Right renal pelvis (tissue), 4 donors: ENCODE measurements around the gene CLSTN2. TPM values are rescaled to one million over a fixed set of nuclear protein-coding genes. Genes with fewer than 3 reads are reported as not detected.
A peak's percentile ranks its signal among the peaks of the same experiment; 100 is the strongest.

Experiments used
- DNase-seq, 4 donors: peaks; one replicate each; pipeline ENCODE4 v3.0.0-alpha.2; 2013; ENCODE audit warnings: low read depth in 4 of 4, low spot score in 3 of 4, missing footprints in 1 of 4
- polyA plus RNA-seq, 4 donors: library from polyadenylated mRNA; unstranded; fragments of 120-200 nt; gene quantifications; one replicate each; pipeline ENCODE4 v1.2.1, GENCODE V29; 2013; ENCODE audit not compliant: insufficient read length in 4 of 4

The CLSTN2 gene
- polyA plus RNA-seq, 4 donors, result 1.5 to 2.0 (median 1.9) TPM

- DNase-seq, result peak in 1 of 4 donors; percentile 10
Observed at GRCh38 chr3:140258222-140258724, 323.3 kb downstream of the CLSTN2 start.

- no peak for DNase-seq
Observed at GRCh38 chr3:140265302-140265701, 330.3 kb downstream of the CLSTN2 start.

GRCh38 chr3:140268103-140268502 is 333.1 kb downstream of the CLSTN2 start:
- DNase-seq, result no peak

DNA sequence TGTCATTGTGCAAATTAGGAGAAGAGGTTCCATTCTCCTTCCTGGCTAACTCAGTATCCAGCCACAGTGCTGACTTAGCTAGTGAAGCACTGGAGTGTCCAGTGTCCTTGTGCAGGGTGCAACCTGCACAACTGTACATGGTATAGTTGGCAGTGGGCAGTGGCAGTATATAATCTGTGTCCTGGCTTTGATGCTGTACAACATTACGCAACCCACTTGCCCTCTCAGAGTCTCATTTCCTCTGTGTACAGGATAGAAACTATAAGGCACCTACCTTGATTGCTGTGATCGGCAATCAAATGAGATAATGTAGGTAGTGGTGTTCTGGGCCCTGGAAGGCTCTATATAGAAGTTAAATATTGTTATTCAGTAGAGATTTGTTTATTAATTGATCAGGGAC is 333.6 kb downstream of the CLSTN2 start:
- no peak for DNase-seq

DNA sequence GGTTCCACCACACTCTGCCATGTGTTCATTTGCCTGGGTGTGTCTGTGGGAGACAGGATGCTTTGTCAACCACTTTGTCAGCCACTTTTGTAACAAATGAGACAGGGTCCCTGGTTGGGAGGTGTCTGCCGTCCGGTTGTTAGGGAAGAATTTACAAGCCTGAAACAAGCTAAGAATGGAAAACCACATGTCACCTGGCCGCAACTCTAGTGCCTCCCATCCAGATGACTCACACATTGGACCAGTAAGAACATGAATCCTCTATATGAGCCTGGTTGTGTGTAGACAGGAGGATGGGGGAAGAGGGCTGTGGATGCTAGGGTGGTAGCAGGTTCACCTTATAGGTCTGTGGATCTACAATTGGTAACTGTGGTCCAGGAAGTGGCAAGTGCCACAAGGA is 335.3 kb downstream of the CLSTN2 start:
- DNase-seq, result no peak

DNA sequence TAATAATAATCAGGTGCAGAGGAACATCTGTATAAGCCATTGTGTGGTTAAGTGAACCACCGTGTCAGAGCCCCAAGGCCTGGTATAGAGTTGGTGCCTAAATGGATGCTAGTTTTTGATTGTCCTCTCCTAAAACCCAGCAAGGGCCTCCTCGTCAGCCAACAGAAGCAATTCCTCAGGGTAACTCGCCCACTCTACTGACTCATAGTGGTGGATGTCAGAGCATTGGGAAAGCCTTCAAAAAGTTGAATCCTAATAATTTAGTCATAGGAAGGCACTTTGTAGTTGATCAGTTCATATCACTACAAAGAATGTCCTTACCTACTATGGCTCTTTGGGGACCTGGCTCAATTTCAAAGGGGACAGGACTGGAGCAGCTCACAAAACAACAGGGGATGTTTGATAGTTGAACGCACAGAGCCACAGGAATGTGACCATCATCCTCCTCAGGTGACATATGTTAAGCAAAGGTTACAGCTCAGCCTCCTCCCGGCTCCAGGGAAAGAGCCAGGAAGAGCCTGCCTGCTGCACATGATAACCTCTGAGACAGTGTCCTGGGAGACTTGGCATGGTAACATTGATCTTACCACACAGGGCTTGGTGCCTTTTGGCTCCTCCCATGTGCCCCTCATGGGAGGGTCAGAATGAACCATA is 338.7 kb downstream of the CLSTN2 start:
- DNase-seq, result no peak

- DNase-seq, result no peak
Observed at GRCh38 chr3:140274429-140274828, 339.4 kb downstream of the CLSTN2 start.

DNA sequence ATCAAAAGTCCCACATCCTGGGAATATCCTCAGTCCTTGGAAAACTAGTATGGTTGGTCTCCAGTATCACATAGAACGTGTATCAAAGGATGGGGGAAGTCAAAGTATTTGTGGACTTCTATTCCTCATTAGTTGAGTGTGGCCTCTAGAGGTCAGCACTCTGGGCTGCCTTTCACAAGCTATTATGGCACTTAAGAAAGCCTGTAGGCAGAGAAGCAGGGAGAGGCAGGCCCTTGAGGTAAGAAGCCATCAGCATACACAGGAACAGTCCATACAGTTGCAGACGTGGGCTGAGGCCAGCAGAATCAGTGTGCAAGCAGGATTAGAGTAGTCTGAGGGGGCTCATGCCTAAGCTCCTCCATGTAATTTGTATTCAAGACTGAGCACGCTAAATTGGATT is 341.7 kb downstream of the CLSTN2 start:
- DNase-seq, result no peak

DNA sequence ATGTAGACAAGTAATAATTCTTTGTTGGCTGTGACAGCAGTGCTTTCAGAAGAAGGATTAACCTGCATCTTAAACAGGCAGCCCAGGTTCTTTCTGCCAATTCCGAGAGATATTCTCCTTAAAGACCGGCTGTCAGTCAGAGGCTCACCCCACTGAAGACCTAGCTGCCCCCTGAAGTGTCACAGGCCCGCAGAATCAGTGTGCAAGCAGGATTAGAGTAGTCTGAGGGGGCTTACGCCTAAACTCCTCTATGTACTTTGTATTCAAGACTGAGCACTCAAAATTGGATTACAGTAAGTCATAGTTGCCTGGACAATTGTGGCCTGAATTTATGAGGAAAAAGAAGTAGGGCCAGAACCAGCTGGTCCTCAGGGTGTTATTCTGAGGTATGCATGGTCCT is 342.9 kb downstream of the CLSTN2 start:
- no peak for DNase-seq

DNA sequence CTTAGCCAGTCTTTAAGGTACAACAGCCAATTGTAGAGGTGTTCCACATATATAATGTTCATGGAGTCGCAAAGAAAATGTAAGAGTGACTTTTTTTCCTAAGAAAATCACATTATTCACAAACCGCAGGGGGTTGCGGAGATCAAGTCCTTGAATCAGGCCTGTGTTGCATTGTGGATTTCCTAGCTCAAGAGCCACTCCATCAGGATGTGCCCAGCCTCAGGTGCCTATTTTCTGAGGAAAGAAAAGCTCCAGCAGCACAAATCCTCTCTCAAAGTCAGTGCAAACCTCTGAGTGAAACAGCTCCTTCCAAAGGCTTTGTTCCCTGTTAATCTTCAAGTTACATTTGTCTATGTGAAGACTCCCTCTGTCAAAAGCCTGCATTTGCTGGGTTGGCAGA is 349.4 kb downstream of the CLSTN2 start:
- no peak for DNase-seq

- DNase-seq, result no peak
Observed at GRCh38 chr3:140285380-140285779, 350.4 kb downstream of the CLSTN2 start.

- no peak for DNase-seq
Observed at GRCh38 chr3:140288595-140288994, 353.6 kb downstream of the CLSTN2 start.

DNA sequence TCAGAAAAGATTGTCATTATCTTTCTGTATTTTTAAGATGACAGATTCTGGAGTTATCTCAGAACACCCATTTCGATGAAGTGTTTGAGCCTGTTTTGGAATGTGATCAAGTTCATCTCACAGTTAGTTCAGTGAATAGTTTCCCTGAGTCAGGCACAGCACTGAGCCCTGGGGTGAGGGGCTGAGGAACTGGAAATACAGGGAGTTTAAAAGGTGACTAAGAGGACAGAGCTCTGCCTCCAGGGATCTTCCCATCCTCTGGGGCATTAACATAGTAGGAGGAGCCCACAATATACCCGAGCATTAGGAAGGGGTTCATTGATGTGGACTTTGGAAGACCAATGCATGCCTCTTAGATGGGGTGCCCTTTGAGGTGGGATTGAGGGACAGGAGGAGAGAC is 355.1 kb downstream of the CLSTN2 start:
- DNase-seq, result no peak

DNA sequence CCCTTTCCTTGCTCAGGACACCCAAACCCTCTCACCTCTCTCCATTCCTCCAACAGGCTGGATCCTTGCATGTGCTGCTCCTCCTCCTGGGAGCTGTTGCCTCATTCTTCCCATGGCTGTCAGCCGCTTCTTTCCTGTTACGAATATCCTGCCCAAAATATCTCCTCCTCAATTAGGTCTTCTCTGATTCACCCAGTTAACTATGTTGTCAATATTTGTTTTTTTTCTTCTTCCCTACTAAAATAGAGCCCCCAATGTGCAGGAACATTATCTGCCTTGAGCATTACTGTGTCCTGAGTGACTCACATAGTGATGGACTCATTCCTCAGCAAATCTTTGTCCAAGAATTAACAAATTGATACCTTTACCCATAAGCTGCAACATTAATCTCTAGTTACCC is 357.2 kb downstream of the CLSTN2 start:
- no peak for DNase-seq

- no peak for DNase-seq
Observed at GRCh38 chr3:140292684-140293083, 357.7 kb downstream of the CLSTN2 start.

DNA sequence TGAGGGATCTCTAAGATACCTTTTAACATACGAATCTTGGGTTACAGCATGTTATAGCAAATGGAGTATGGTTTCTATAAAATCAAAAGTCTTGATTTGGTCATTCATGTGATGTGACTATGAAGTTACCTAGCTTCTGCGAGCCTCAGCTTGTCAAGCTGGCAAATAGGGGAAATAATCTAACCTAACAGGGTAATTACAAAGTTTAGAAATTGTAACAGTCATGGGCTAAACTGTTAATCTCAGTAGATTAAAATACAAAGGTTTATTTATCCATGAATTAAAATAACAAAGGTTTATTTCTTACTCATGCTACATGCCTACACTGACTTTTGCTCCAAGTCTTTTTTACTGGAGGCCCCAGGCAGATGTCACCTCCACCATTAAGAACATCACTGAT is 359.1 kb downstream of the CLSTN2 start:
- no peak for DNase-seq

DNA sequence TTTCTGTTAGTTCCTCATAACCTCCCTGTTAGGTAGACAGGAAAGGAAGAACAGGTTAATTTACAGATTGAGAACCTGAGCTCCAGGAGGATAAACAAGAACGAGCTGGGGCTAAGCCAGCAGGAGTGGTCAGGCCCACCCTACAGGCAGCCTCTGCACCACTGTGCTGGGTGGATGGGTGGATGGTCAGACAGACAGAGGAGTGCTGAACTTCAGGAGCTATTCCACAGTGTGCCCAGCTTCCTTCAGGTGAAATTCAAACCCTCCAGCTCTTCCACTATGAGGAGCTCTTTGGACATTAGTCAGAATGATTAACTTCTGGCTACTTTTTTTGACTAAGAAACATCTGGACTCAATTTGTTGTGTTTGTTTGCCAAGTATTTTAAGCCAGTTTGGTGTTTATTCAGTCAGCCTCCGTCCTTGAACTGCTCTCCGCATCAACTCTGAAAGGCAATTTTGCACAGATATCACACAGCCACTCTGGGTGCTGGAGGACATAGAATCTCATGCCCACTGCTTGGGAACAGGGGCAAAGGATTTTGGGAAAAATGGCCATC is 361.9 kb downstream of the CLSTN2 start:
- peak; percentile 5 to 31 (median 12) for DNase-seq

DNA sequence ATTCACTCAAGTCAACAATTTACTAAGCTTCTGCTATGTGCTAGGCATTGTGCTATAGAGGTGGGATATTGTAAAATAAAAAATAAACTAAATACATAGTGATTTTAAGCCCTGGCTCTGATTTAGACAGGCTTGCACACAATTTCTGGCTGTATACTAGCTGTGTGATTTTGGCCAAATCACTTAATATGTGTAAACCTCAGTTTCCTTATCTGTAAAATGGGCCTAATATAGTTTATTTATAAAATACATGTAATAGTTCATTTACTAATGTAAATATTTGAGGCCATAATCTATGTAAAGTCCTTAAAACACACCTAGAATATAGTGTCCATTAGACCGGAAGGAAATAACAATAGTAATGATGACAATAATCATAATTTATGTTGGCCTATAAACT is 363.1 kb downstream of the CLSTN2 start:
- no peak for DNase-seq

DNA sequence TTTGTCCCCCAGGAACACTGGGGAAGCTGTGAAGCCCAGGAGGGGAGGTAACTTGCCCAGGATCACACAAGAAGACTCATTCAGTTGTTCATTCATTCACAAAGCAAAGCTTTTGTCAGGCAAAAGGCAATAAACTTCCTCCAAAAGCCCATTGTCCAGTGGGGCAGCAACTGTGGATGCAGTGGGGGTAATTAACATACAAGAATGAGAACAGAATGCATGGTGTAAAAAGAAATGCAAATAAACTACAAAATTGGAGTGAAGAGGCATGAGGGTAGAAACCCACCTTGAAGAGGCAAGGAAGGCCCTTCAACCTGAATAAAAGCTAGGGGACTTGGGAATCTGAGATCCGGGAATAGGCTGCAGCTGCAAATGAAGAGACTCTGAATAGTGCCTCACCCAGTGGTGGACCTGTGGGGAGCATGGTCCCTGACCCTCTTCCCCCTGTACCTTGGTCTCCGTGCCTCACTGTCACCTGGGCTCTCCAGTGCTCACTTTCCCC is 363.6 kb downstream of the CLSTN2 start:
- no peak for DNase-seq

- no peak for DNase-seq
Observed at GRCh38 chr3:140303875-140304274, 368.9 kb downstream of the CLSTN2 start.

DNA sequence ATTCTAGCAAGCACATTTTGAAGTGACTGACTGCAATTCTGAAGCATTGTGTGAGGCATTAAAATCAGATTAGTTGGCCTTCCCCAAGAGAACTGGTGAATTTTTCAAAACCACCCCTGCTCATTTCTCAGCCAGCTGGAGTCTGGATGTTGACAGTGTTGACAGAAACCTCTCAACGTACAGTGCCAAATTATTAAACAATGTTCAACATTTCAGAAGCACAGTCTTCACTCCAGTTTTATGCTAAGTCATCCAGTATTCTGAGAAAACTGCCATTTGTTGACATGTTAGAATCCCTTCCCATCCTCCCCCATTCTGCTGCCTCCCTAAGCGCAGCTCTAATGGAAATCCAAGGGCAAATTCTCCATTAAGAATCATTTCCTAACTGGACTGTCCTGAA is 373.6 kb downstream of the CLSTN2 start:
- DNase-seq, result no peak

DNA sequence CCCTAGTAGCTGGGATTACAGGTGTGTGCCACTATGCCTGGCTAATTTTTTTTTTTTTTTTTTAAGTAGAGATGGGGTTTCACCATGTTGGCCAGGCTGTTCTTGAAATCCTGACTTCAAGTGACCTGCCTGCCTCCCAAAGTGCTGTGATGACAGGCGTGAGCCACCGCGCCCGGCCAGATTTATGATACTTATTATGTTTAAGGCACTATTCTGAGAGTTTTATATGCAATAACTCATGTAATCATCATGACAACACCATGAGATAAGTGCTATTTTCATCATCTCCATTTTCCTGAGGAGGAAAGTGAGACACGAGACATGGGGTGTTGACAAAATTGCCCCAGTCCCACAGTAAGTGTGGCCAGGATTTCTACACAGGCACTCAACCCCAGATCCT is 376.4 kb downstream of the CLSTN2 start:
- no peak for DNase-seq
